ENCODE data around the gene PPARGC1A.

DNA sequence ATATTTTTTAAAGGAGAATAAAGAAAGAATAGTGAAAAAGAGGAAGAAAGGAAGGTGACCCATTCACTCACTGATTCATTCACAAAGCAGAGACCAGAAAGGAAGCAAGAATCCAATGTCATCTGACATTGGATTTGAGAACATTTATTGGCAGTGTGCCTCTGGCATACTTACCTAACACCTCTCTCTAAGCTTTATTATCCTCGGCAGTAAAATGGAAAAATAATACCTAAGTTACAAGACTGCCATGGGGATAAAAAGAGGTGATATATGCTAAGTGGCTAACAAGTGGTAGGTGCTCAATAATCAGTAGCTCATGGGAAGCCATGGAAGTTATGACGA, 41.6 kb upstream of the PPARGC1A start:
- TF ChIP-seq, protein P1, sequence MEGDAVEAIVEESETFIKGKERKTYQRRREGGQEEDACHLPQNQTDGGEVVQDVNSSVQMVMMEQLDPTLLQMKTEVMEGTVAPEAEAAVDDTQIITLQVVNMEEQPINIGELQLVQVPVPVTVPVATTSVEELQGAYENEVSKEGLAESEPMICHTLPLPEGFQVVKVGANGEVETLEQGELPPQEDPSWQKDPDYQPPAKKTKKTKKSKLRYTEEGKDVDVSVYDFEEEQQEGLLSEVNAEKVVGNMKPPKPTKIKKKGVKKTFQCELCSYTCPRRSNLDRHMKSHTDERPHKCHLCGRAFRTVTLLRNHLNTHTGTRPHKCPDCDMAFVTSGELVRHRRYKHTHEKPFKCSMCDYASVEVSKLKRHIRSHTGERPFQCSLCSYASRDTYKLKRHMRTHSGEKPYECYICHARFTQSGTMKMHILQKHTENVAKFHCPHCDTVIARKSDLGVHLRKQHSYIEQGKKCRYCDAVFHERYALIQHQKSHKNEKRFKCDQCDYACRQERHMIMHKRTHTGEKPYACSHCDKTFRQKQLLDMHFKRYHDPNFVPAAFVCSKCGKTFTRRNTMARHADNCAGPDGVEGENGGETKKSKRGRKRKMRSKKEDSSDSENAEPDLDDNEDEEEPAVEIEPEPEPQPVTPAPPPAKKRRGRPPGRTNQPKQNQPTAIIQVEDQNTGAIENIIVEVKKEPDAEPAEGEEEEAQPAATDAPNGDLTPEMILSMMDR (IDR thresholded peaks at IDR 0.05; ENCODE audit: extremely low read depth in 1 of 2, insufficient read depth in 1 of 2, low read depth in 1 of 2, low read length in 2 of 2), result no peak
- TF ChIP-seq, protein P2, sequence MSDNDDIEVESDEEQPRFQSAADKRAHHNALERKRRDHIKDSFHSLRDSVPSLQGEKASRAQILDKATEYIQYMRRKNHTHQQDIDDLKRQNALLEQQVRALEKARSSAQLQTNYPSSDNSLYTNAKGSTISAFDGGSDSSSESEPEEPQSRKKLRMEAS (IDR thresholded peaks at IDR 0.05; ENCODE audit: insufficient read depth, insufficient read length), result no peak
- TF ChIP-seq POLR2A (IDR thresholded peaks at IDR 0.05; ENCODE audit: low read depth, low read length), result no peak
- TF ChIP-seq POLR2AphosphoS5 (IDR thresholded peaks at IDR 0.05; ENCODE audit: insufficient read depth, low read depth, low read length), result no peak
- no peak for TF ChIP-seq MYC (IDR thresholded peaks at IDR 0.05; ENCODE audit: low read depth, low read length)
- TF ChIP-seq EZH2 (IDR thresholded peaks at IDR 0.05; ENCODE audit: borderline replicate concordance, low read depth, low read length, severe bottlenecking), result no peak
- TF ChIP-seq JUN (IDR thresholded peaks at IDR 0.05; ENCODE audit: borderline replicate concordance, insufficient read depth, insufficient read length, low read depth), result no peak
- no peak for TF ChIP-seq GATA2 (IDR thresholded peaks at IDR 0.05; ENCODE audit: insufficient read depth, insufficient read length, low read depth, low read length)
- no peak for TF ChIP-seq FOS (IDR thresholded peaks at IDR 0.05; ENCODE audit: borderline replicate concordance, insufficient read depth, low read length)
